Measurements from ENCODE around the gene LRRC25. TPM values are rescaled to one million over a fixed set of nuclear protein-coding genes. Genes with fewer than 3 reads are reported as not detected.

Gene LRRC25
- total and polyA plus RNA-seq, 2 of the 4 experiments (the other 2 are of a cell fraction): 0.03 TPM; not detected in 1

DNA sequence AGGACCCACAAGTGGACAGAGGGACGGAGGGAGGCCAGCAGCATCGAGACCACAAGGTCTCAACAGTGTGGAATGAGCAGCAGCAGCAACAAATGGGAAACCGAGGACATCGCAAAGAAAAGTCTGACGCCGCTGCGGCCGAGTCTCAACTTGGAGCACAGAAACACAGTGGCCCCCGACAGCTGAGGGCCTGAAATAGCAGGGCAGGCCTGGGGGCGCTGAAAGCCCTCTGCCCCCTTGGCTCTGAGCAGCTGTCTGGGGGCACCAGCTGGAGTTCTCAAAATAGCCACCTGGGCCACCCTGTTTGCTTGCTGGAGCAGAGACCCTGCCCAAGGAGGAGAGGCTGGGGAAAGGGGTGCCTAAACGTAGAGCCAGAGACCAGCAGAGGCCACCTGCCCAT lies 46.4 kb upstream of the LRRC25 start:
- Histone ChIP-seq H3K27ac (ENCODE audit: insufficient read depth, low read length) (no peak overlapping the region), H2BK20ac (ENCODE audit: low read depth, low read length) (no peak overlapping the region), H3K9ac (ENCODE audit: low read depth, low read length) (no peak overlapping the region), H4K91ac (ENCODE audit: insufficient read depth, low read depth, low read length) (no peak overlapping the region), H4K5ac (ENCODE audit: low read depth, low read length) (no peak overlapping the region), H3K4me3 (ENCODE audit: insufficient read depth, low read depth, low read length) (no peak overlapping the region), H3K23ac (ENCODE audit: low read depth, low read length) (no peak overlapping the region), H2BK15ac (ENCODE audit: low read depth, low read length) (no peak overlapping the region), H2AK5ac (ENCODE audit: low read depth, low read length) (no peak overlapping the region), H3K27me3 (ENCODE audit: control insufficient read depth, insufficient read depth, low read length) (no peaks in the 10 kb centered on the region), H3K9me1 (ENCODE audit: insufficient read depth, low read length) (peaks cover 9% of the 10 kb centered on the region; the same call in 1 of the 2 replicates), H4K8ac (ENCODE audit: low read depth in 2 of 2, low read length in 2 of 2) (no peak overlapping the region), H2BK120ac (ENCODE audit: low read depth, low read length) (no peak overlapping the region), H3K9me3 (ENCODE audit: control insufficient read depth, insufficient read depth, low read length) (no peaks in the 10 kb centered on the region), H3K4ac (ENCODE audit: low read depth, low read length) (no peak overlapping the region), H3K36me3 (ENCODE audit: control insufficient read depth, insufficient read depth, low read length) (peaks cover 51% of the 10 kb centered on the region), H4K20me1 (ENCODE audit: insufficient read depth, low read length) (peaks cover 57% of the 10 kb centered on the region), H3K4me1 (ENCODE audit: control insufficient read depth, insufficient read depth, low read length) (peaks cover 9% of the 10 kb centered on the region; the same call in 1 of the 2 replicates), H3K14ac (replicated peaks; ENCODE audit: low read depth, low read length) (no peak overlapping the region), H3K4me2 (ENCODE audit: low read depth, low read length) (no peak overlapping the region), H2AK9ac (replicated peaks; ENCODE audit: low read depth, low read length, poor library complexity) (no peak overlapping the region), H2BK5ac (ENCODE audit: low read depth, low read length, poor library complexity, severe bottlenecking) (no peak overlapping the region), H3K56ac (ENCODE audit: extremely low read depth, insufficient read depth, low read length) (no peak overlapping the region), H3K79me1 (ENCODE audit: low read depth in 1 of 2, low read length in 2 of 2) (peaks cover 15 to 39% of the 10 kb centered on the region in 2 experiments), H2AFZ (replicated peaks; ENCODE audit: low read length, poor library complexity) (no peak overlapping the region), H3K18ac (ENCODE audit: low read depth, low read length) (no peak overlapping the region)
- no TSS peak for BruUV-seq (replicated peaks)
- no peak for DNase-seq
- intact Hi-C loops (cut with micrococcal nuclease): no loop called here
- in situ Hi-C loops (cut with MboI; ENCODE audit: low sequenced_read_pairs): no loop called here
- WGBS, 2 experiments (ENCODE audit: extremely low coverage in 2 of 2, insufficient read length in 1 of 2): 86% methylated on average over 10 of the region's 11 CpGs; no CpG with 5 or more reads in 1 of the 2 experiments
- ChIA-PET CTCF (no interaction called here), POLR2A (ENCODE audit: unreplicated experiment) (no interaction called here)
- no peak for ATAC-seq (ENCODE audit: low read depth)
- dilution Hi-C loops (cut with HindIII; ENCODE audit: low sequenced_read_pairs, unreplicated experiment): no loop called here
- no peak for TF ChIP-seq POLR2A (IDR thresholded peaks at IDR 0.05; ENCODE audit: low read depth, low read length)
- no peak for TF ChIP-seq FOS (IDR thresholded peaks at IDR 0.05; ENCODE audit: low read depth, low read length)
- TF ChIP-seq, protein P1, sequence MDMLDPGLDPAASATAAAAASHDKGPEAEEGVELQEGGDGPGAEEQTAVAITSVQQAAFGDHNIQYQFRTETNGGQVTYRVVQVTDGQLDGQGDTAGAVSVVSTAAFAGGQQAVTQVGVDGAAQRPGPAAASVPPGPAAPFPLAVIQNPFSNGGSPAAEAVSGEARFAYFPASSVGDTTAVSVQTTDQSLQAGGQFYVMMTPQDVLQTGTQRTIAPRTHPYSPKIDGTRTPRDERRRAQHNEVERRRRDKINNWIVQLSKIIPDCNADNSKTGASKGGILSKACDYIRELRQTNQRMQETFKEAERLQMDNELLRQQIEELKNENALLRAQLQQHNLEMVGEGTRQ (IDR thresholded peaks at IDR 0.05; ENCODE audit: low read depth, low read length): no peak
- TF ChIP-seq, protein P2, sequence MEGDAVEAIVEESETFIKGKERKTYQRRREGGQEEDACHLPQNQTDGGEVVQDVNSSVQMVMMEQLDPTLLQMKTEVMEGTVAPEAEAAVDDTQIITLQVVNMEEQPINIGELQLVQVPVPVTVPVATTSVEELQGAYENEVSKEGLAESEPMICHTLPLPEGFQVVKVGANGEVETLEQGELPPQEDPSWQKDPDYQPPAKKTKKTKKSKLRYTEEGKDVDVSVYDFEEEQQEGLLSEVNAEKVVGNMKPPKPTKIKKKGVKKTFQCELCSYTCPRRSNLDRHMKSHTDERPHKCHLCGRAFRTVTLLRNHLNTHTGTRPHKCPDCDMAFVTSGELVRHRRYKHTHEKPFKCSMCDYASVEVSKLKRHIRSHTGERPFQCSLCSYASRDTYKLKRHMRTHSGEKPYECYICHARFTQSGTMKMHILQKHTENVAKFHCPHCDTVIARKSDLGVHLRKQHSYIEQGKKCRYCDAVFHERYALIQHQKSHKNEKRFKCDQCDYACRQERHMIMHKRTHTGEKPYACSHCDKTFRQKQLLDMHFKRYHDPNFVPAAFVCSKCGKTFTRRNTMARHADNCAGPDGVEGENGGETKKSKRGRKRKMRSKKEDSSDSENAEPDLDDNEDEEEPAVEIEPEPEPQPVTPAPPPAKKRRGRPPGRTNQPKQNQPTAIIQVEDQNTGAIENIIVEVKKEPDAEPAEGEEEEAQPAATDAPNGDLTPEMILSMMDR (conservative IDR thresholded peaks at IDR 0.05; ENCODE audit: low read depth, low read length): no peak
- TF ChIP-seq RFX5 (IDR thresholded peaks at IDR 0.05; ENCODE audit: low read depth, low read length): no peak
- TF ChIP-seq CEBPB (IDR thresholded peaks at IDR 0.05; ENCODE audit: low read depth, low read length): no peak
- TF ChIP-seq, protein P3, sequence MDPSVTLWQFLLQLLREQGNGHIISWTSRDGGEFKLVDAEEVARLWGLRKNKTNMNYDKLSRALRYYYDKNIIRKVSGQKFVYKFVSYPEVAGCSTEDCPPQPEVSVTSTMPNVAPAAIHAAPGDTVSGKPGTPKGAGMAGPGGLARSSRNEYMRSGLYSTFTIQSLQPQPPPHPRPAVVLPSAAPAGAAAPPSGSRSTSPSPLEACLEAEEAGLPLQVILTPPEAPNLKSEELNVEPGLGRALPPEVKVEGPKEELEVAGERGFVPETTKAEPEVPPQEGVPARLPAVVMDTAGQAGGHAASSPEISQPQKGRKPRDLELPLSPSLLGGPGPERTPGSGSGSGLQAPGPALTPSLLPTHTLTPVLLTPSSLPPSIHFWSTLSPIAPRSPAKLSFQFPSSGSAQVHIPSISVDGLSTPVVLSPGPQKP (IDR thresholded peaks at IDR 0.05; ENCODE audit: borderline replicate concordance, low read depth, low read length): no peak
- TF ChIP-seq BHLHE40 (IDR thresholded peaks at IDR 0.05; ENCODE audit: low read depth, low read length): no peak
- TF ChIP-seq SMC3 (IDR thresholded peaks at IDR 0.05; ENCODE audit: low read depth, low read length): no peak
- no peak for TF ChIP-seq RCOR1 (IDR thresholded peaks at IDR 0.05; ENCODE audit: insufficient replicate concordance, low read length)
- no peak for TF ChIP-seq CHD1 (IDR thresholded peaks at IDR 0.05; ENCODE audit: low read depth, low read length)
- TF ChIP-seq MXI1 (IDR thresholded peaks at IDR 0.05; ENCODE audit: borderline replicate concordance, low read depth, low read length): no peak
- TF ChIP-seq RAD21 (IDR thresholded peaks at IDR 0.05; ENCODE audit: low read length): no peak
- no peak for TF ChIP-seq NFE2L2 (IDR thresholded peaks at IDR 0.05; ENCODE audit: low read depth, low read length)
- TF ChIP-seq MAFK (IDR thresholded peaks at IDR 0.05; ENCODE audit: low read depth, low read length): no peak
- no peak for TF ChIP-seq MAZ (IDR thresholded peaks at IDR 0.05; ENCODE audit: borderline replicate concordance, low read depth, low read length)
